Vagina (tissue), 2 donors: ENCODE measurements around the gene GPAT3. TPM values are rescaled to one million over a fixed set of nuclear protein-coding genes. Genes with fewer than 3 reads are reported as not detected.

ENCODE experiments used
- DNase-seq, 2 donors: peaks; one replicate each; pipeline ENCODE4 v3.0.0-alpha.2; 2017; ENCODE audit errors: extremely low spot score in 2 of 2
- H3K27ac ChIP-seq: fragments of 200-600 bp; sonication (generic); one replicate; pipeline ENCODE4 v1.5.1; 2019
- H3K27me3 ChIP-seq: fragments of 200-600 bp; sonication (generic); one replicate; pipeline ENCODE4 v1.5.1; 2019
- H3K36me3 ChIP-seq, 2 donors: fragments of 200-600 bp; sonication (generic); one replicate each; pipeline ENCODE4 v1.5.1; 2017 to 2019
- H3K4me1 ChIP-seq: fragments of 200-600 bp; sonication (generic); one replicate; pipeline ENCODE4 v1.5.1; 2019
- H3K4me3 ChIP-seq, 2 donors: fragments of 200-600 bp; sonication (generic); 1 replicate in 1 of 2; 2 replicates in 1 of 2; pipeline ENCODE4 v1.5.1; 2016 to 2019
- H3K9me3 ChIP-seq: fragments of 200-600 bp; sonication (generic); one replicate; pipeline ENCODE4 v1.5.1; 2019
- CTCF ChIP-seq, 3 experiments: fragments of 450-650 bp in 2 of 3; fragments of 200-600 bp in 1 of 3; sonication (generic) in 1 of 3; IDR thresholded peaks; one replicate each; pipeline ENCODE4 v1.5.1; 2017 to 2019; ENCODE audit warnings: antibody characterized with exemption in 3 of 3, mild to moderate bottlenecking in 2 of 3, moderate library complexity in 2 of 3
- POLR2A ChIP-seq, 2 donors: fragments of 450-650 bp; IDR thresholded peaks; one replicate each; pipeline ENCODE4 v1.6.1; 2017; ENCODE audit warnings: antibody characterized with exemption in 2 of 2, mild to moderate bottlenecking in 2 of 2, moderate library complexity in 2 of 2
- POLR2AphosphoS5 ChIP-seq, 2 donors: sonication (generic); formaldehyde crosslinking; IDR thresholded peaks; one replicate each; pipeline ENCODE4 v1.9.0; 2017; ENCODE audit warnings: antibody characterized with exemption in 2 of 2, mild to moderate bottlenecking in 2 of 2, low read depth in 1 of 2; ENCODE audit not compliant: insufficient read depth in 1 of 2
- intact Hi-C: fragments of 100-400 bp; cut with DNase I; formaldehyde crosslinking; loops from one replicate; pipeline ENCODE4 v1.15.1; 2023
- total RNA-seq: library from RNA; depleted of rRNA; stranded (reverse); fragments of >200 nt; gene quantifications from one replicate; pipeline ENCODE4 v1.2.3, GENCODE V29; 2016

Gene GPAT3
- total RNA-seq, 1 donor from 2014 or later = 5.2 TPM

GRCh38 chr4:83625821-83626220 lies 89.9 kb downstream of the GPAT3 start:
- DNase-seq = no peak
- H3K4me3 ChIP-seq = no peak overlapping the region
- H3K27me3 ChIP-seq = no peaks in the 10 kb centered on the region
- intact Hi-C loops = loop anchor here (5.0 kb wide), 1 partner anchor 694 kb away; no protein-coding TSS in a partner anchor
- H3K9me3 ChIP-seq = peaks cover 8% of the 10 kb centered on the region
- peaks cover 7% of the 10 kb centered on the region for H3K4me1 ChIP-seq
- no peak overlapping the region for H3K27ac ChIP-seq
- H3K36me3 ChIP-seq = no peaks in the 10 kb centered on the region
- TF ChIP-seq CTCF (IDR thresholded peaks at IDR 0.05) (no peak), POLR2AphosphoS5 (IDR thresholded peaks at IDR 0.05; ENCODE audit: insufficient read depth in 1 of 2, low read depth in 1 of 2) (no peak), POLR2A (IDR thresholded peaks at IDR 0.05) (no peak)

- no peak for DNase-seq
- Histone ChIP-seq H3K4me3 (no peak overlapping the region), H3K9me3 (peaks cover 8% of the 10 kb centered on the region), H3K27me3 (no peaks in the 10 kb centered on the region), H3K4me1 (peaks cover 8% of the 10 kb centered on the region), H3K27ac (no peak overlapping the region), H3K36me3 (no peaks in the 10 kb centered on the region)
- no peak for TF ChIP-seq CTCF (IDR thresholded peaks at IDR 0.05)
- no peak for TF ChIP-seq POLR2AphosphoS5 (IDR thresholded peaks at IDR 0.05; ENCODE audit: insufficient read depth in 1 of 2, low read depth in 1 of 2)
- TF ChIP-seq POLR2A (IDR thresholded peaks at IDR 0.05) = no peak
- intact Hi-C loops = loop anchor here (5.0 kb wide), 1 partner anchor 694 kb away; no protein-coding TSS in a partner anchor
Observed at GRCh38 chr4:83626245-83626836, 90.4 kb downstream of the GPAT3 start.

GRCh38 chr4:83629945-83630721 lies 94.2 kb downstream of the GPAT3 start:
- Histone ChIP-seq H3K27me3 (no peaks in the 10 kb centered on the region), H3K4me1 (peaks cover 8% of the 10 kb centered on the region), H3K27ac (no peak overlapping the region), H3K36me3 (no peaks in the 10 kb centered on the region), H3K9me3 (no peaks in the 10 kb centered on the region), H3K4me3 (no peak overlapping the region)
- TF ChIP-seq POLR2A (IDR thresholded peaks at IDR 0.05) (no peak), POLR2AphosphoS5 (IDR thresholded peaks at IDR 0.05; ENCODE audit: insufficient read depth in 1 of 2, low read depth in 1 of 2) (peak in 1 of 2 donors; percentile 53), CTCF (IDR thresholded peaks at IDR 0.05) (no peak)
- no peak for DNase-seq
- intact Hi-C loops = loop anchor here (5.0 to 10.0 kb wide), 2 partner anchors 135 to 698 kb away; no protein-coding TSS in a partner anchor

- peaks cover 8% of the 10 kb centered on the region for H3K4me1 ChIP-seq
- TF ChIP-seq POLR2A (IDR thresholded peaks at IDR 0.05) (no peak), CTCF (IDR thresholded peaks at IDR 0.05) (no peak), POLR2AphosphoS5 (IDR thresholded peaks at IDR 0.05; ENCODE audit: insufficient read depth in 1 of 2, low read depth in 1 of 2) (no peak)
- H3K9me3 ChIP-seq = no peaks in the 10 kb centered on the region
- H3K27ac ChIP-seq = no peak overlapping the region
- intact Hi-C loops = loop anchor here (10.0 kb wide), 1 partner anchor 136 kb away; no protein-coding TSS in a partner anchor
- no peaks in the 10 kb centered on the region for H3K36me3 ChIP-seq
- no peak overlapping the region for H3K4me3 ChIP-seq
- no peaks in the 10 kb centered on the region for H3K27me3 ChIP-seq
- DNase-seq = no peak
Observed at GRCh38 chr4:83631066-83631465, 95.2 kb downstream of the GPAT3 start.
